IPS-NIHi11 (cell line): ENCODE results near the gene S100A3.
"Not testable (repeated sequence)": the region's sequence is repeated elsewhere in the genome, so short reads cannot be mapped to it uniquely, and the experiment has no call there.

Experiments used
- DNase-seq: peaks from one replicate; pipeline ENCODE4 v3.0.0; 2012; ENCODE audit warnings: mixed read lengths, low spot score

The S100A3 gene

DNA sequence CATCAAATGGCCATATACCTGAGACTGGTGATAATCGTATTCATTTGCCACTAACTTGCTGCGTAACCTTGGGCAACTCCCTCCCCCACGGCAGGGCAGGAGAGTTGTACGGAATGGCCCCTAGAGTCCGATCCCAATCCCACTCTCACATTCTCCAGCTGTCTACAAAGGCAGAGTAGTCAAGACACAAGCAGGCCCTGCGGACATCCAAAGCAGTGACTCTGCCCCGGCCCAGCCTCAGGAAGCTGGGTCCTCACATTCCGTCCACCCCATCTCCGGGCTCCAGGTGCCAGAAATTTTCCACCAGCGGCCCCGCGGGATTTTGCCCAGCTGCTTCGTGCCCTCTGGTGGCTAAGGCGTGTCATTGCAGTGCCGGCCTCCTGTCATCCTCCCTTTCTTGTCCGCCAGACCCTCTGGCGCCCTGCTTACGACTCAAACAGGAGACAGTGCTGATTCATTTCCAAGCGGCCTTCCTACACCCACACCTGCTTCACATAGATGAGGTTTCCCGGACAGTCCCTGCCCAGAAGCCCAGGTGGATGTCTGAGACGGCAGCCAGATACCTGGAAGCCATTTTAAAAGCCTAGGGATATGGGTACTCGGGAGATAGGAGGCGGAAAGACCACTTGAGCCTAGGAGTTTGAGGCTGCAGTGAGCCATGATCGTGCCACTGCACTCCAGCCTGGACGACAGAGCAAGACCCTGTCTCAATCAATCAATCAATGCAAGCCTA lies 19.5 kb upstream of the S100A3 start:
- DNase-seq = peak; percentile 90

DNA sequence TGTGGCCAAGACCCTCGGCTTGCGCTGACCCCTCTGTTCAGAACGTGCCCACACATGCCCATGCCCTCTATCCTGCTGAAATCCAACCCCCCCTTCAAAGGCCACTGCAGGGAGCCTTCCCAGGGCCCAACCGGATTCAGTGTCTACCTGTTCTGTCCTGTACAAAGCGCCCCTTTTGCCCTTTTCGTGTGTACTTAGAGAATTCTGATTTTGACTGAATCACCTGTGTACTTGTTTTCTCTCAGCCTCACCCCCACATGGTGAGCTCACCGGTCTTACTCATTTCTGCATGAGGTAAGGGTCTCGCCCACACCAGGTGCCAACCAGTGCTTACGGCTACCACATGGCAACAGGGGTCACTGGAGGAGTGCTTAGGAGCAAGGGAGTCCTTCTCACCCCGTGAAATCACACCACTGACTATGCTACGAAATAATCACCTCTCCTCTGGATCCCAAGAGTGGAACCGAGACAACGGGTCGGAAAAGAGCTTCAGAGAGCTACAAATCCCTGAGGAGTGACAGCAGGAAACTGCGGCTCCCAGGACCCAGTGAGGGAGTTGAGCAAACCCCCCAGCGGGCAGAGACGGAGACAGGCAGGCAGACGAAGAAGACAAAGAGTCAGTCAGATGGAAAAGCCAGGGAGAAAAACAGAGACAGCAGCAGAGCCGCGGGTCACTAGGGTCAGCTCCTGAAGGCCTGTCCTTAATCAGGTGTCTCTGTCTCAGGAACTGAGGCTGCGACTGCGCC lies 18.7 kb upstream of the S100A3 start:
- no peak for DNase-seq

DNA sequence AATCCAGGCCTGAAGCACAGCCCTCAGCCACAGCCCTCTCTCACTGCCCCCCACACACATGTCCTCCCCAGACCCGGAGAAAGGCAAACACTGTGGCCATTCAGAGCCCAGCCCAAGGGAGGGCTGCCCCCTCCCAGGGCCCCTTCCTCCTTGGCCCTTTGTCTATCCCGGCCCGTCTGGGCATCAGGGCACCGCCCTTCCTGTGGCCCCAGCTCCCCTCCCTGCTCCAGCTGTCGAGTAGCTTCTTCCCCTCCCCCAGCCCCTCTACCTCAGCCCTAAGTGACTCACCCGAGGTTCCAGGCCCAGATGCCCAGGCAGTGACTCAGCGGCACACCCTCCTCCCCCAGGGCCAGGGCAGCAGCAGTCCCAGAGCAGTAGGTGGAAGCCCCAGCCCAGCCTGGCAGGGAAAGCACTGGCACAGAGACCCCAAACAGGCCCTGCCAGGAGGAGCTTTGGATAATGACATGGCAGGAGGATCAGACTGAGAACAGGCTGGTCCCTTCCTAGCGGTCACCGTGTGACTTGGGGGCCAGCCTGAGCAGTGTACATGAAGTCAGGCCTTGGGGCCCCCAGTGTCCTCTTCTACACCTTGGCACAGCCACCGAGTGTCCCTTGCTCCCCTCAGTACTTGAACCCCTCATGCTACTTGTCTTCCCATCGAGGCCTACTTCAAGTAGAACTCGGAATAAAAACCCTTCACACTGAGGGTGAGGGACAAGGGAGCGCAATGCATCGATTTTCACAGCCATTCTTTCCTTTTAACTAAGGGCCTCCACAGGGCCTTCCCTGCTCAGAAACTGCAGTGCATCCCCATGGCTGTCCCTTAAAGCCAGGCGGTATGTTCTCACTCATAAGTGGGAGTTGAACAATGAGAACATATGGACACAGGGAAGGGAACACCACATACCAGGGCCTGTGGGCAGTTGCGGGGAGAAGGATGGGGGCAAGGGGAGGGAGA lies 17.6 kb upstream of the S100A3 start:
- DNase-seq = peak; percentile 86

DNA sequence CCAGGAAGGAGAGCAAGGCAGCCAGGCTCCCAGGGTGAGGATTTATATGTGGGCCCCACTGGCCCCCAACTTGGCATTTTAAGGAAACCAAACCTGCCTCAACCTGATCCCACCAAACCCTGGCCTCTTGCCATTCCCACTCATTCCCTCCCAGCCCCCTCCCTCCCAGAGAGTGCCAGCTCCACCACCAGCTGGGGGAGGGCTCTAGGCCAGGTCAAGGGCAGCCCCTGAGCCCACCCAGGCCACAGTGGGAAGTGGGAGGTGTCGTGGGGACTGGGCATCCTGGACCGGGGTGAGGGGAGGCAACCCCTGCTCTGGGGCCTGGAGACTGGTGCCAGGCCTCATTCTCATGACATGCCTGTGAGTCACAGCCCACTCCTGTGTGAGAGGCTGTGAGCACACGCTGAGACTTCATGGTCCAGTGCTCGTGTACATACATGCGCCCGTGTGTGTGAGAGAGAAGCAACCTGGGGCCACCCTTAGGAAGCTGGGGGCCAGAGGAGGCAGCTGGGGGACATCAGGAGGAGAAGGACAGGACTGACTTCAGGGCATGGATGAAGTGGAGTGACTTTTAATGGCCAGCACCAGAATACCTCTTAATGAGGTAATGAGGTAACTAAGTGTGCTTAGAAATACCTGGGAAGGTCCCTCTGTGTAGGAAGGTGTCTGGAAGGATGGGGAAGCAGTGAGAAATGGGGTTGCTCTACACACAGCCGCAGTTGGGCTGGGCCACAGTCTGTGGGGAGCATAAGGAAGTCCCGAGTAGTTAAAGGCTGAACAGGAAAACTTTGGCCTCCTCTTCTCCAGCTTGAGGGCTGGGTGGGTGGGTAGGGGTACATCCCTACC lies 16.7 kb upstream of the S100A3 start, which contains the start of gene S100A2:
Gene S100A2, minus strand, starts transcription at position 316 of the 846 bp plus-strand sequence. CDS start 1,967 bp downstream, outside the sequence.
- DNase-seq = peak; percentile 39

DNA sequence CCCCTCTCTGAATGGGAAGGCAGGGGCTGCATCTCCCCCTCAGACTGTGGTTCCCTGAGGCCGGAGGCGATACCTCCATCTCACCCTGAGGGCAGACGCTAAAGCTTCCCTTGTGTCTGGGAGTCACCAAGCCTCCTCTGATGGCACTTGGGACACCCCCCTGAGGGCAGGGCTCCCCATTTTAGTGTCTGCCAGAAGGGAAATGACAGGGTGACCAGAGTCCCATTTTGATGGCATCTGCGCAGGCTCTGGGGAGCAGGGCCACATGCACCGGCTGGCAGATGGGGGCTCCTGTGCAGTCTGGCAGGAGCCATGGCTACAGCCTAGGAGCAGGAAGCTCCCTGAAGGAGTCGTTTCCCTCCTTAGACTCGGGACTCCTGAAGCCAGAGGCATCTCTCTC lies 14.9 kb upstream of the S100A3 start:
- DNase-seq = no peak

DNA sequence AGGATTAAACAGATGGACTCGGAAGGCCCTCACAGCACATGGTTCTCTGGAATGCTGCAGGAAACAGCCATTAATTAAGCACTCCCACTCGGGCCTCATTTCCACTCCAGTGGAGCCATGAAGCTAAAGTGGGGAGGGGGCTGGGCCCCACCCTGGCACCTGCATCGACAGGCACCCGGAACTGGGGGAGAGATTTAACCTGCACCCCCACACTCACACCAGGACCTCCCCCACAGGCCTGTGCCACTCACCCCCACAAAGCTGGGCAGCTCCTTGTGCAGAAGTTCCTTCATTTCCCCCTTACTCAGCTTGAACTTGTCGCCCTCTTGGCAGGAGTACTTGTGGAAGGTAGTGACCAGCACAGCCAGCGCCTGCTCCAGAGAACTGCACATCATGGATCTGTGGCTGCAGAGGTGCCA lies 14.4 kb upstream of the S100A3 start:
- DNase-seq = no peak

DNA sequence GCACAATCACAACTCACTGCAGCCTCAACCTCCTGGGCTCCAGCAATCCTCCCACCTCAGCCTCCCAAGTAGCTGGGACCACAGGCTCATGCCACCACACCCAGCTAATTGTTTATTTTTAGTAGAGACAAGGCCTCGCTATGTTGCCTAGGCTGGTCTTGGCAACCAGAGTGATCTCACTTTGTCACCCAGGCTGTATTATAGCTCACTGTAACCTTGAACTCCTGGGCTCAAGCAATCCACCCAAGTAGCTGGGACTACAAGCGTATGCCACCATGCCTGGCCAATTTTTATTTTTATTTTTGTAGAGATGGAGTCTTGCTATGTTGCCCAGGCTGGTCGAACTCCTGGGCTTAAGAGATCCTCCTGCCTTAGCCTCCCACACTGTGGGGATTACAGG lies 13.0 kb upstream of the S100A3 start:
- DNase-seq = not testable (repeated sequence)

DNA sequence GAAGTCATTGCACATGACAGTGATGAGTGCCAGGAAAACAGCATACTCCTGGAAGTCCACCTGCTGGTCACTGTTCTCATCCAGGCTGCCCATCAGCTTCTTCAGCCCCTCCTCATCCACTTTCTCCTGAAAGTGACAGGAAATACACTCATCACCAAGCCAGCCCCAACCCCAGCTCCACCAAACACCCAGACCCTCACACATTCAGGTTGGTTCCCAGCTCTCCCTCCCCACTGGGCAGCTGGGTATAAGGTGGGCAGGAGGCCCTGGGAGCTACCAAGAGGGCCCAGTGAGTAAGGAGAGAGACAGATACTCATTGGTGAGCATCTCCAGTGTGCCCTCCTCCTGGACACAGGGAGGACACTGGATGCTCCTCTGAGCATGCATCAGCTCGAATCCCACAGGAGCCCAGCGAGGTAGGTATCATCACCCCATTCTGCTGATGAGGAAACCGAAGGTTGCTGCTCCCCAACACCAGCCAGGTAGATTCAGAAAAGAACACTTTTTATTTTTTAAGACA lies 12.5 kb upstream of the S100A3 start:
- DNase-seq = no peak

DNA sequence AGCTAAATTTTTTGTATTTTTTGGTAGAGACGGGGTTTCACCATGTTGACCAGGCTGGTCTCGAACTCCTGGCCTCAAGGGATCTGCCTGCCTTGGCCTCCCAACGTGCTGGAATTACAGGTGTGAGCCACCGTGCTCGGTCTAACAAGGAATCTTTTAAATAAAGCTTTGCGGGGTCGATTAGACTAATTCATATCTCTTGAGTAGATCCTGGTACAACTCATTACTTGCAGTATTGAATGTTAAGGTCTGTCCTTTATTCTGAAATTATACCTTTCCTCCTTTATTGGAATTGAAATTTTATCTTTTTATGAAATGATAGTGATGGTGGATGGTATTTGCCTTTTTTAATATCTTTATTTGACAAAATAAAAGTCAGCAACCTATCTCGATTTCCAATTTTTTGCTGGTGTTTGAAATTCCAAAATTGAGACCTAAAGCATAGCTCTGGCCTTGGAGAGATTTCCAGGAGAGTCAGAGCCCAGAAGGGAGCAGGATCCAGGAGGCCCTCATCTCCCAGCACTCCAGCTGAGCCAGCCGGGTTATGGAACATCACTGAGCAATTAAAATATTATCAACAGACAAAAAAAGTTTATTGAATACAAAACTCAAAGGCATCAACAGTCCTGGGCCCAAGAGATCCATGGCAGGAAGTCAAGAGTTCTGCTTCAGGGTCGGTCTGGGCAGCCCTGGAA lies 11.9 kb upstream of the S100A3 start:
- DNase-seq = no peak

DNA sequence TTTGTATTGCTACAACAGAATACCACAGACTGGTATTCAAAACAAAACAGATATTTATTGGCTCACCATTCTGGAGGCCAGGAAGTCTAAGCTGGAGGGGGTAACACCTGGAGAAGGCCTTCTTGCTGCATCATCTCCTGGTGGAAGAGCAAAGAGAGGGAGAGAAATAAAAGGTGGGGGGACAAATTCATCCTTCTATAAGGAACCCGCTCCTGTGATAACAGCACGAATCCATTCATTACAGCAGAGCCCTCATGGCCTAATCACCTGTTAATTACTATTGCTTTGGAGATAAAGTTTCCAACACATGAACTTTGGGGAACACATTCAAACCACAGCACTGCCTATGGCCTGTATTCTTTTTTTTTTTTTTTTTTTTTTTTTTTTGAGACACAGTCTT lies 11.2 kb upstream of the S100A3 start:
- DNase-seq = no peak

DNA sequence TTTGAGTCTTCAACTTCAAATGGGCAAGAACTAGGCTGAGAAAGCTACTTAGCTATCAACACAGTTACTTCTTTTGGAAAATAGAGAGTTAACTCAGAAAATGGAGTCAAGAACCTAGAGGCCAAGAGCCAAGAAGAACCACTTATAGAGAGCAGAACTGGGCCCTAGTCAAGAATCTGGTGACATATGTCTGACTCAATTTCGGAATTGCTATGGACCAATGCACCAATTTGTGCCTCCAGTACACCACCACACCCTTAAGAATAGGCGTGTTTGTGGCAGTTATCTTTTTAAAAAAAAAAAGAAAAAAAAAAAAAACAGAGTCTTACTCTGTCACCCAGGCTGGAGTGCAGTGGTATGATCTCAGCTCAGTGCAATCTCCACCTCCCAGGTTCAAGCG lies 8.8 kb upstream of the S100A3 start:
- no peak for DNase-seq

DNA sequence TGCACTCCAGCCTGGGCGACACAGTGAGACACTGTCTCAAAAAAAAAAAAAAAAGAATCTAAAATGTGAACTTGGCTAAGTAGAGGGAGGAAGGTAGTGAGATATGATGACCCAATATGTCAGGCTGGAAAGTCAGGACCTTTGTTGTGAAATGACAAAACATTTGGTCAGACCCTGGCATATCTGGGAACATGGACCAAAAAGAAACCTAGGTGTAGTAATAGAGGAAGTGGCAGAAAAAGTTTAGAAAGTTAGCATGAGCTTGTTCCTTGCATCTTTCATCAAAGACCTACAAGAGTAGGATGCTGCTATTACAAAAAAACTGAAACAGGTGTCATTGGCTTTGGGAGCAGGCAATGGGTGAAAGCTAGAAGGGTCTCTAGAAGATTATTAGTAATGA lies 7.3 kb upstream of the S100A3 start:
- DNase-seq = no peak

DNA sequence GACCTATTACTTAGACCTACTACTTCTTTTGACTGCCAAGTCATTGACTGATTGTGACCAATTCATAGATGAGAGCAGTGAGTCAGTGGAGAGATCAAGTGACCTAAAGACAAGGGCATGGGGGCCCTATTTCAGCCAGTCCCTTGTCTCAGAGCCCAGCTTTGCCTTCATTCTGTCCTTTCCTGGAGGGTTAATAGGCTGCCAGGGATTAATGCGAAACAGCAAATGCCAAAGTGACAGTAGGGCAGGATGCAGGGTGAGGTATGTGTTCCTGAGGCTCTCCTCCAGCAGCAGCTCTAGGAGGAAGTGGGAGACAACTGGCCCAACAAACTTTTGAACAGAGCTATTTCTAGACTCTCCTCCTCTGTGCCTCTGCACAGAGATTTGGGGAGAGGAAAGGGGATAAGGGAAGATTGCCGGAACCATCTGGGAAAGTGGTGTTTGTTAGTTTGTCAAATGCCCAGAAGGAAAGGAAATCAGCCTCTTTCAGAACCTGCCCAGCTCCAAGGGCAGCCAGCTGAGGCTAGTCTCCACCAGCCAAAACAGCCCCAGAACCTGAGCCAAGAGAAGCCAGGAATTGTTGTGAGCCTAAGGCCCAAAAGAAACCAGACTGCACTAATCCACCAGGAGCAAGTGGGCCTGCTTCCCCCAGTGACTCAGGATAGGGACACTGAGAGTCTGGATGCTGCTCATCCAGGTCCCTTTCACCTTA lies 4.9 kb upstream of the S100A3 start:
- no peak for DNase-seq

DNA sequence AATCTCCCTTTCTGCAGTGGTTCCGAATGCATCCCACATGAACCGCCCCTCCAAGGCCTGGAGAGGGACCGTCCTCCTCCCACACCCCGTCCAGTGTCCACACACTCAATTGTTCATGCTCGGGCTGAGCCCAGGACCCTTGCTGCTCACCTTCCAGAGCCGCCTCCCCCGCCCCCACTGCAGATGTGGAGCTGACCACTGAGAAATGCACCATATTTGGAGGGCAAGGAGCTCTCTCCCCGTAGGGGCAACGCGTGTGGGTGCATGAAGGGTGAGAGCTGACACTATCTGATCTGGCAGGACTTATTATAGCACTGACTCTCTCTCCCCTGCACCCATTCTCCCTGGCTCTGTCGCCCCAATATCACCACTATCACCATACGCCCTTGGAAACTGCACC lies 4.0 kb upstream of the S100A3 start:
- no peak for DNase-seq

DNA sequence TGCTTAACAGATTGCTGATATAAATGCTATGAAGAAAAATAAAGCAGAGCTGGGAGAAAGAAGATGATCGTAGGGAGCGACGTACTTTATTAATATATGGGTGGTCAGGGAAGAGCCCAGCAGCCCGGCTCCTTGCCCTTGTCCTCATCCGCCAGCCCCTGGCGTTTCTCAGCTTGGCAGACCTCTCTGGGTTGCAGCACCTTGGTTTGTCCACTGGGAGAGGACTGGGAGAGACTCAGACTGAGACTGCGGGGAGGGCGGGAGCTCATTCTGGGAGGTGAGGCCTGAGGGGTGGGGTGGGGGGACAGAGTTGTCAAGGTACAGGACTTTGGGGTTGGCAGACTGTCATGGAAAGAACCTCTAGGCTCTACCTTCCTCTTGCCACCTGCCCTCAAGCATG lies 3.3 kb upstream of the S100A3 start:
- DNase-seq = no peak

DNA sequence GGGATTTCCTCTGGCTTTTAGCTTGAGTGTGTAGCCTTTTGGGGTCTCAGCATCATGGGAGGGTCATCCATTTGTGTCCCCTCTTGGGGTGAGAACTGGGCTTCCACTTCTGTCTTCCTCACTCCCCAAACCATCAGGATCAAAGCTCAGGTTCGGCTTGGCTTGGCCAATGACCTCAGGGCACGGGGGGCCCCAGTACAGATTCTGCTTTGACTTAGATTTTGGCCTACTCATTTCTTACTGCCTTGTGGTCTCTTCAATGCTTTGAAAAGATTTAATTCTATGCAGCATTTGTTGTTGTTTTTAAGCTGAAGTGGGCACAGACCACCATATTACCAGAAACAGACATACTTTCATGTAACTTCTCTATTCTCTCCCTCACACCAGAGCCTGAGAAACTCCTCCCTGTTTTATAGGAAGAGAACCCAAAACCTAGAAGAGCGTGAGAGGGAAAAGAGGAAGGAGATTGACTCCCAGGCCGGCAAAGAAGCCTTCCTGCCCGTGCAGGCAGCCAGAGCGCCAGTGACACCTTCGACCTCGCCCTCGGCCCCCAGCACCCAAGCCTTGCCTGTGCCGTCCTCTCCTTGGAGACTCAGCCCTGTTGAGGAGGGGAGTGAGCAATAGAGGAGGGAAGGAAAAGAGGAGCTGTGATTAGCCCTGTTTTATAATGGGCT lies 1.9 kb upstream of the S100A3 start:
- no peak for DNase-seq

DNA sequence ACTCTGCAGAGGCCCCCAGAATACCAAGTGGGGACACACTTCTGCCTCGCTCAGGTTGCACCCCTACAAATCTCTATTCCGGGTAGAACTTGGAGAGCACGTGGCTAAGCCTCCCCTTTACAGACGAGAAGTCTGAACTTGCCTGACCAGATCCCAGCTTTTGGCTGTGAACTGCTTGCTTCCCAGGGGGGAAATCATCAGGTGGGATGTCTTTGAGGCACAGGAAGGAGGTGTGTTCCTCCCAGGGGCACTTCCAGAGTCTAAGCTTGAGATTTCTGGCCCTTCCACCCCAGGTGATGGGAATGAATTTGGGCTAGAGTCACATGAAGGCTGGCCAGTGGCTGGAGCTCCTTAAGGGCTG lies 1.3 kb upstream of the S100A3 start:
- DNase-seq = no peak

DNA sequence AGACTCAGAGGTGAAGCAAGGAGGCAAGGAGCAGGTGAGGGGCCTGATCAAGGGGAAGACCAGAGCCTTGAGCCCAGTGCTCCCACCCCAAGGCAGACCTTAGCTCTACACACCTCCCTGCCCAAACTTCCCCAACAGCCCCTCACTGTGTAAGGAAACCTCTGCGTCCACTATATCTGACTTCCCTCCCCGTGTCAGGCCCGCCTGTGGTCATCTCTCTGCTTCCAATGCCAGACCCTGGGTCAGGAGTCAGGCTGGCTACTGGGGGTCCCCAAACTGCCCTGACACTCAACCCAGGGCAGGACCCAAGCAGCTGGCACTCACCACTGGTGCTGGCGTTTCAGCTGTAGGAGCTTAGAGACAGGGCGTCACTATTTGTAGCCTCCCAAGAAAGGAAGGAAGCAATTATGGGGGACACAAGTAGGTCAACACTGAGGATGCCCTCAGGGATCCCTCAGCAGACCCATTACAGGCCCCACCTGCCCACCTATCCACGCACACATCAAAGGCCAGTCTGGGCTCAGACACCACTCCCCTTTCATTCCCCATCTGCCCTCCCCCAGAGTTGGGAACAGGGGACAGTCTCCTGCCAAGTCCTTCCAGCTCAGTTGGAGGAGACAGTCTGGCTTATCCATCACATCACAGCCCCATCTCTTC lies 811 bp upstream of the S100A3 start:
- no peak for DNase-seq
